K562 treated with DMSO at 1 percent for 24 hours (cell line): ENCODE measurements around the gene FGFR4. TPM values are rescaled to one million over a fixed set of nuclear protein-coding genes. Genes with fewer than 3 reads are reported as not detected.

Experiments used
- total RNA-seq: library from RNA; unstranded; fragments of 300-600 nt; gene quantifications from 2 replicates; pipeline ENCODE4 v1.2.3, GENCODE V29; 2022; ENCODE audit warnings: low read depth; ENCODE audit not compliant: insufficient read depth

FGFR4 gene
- 10.2 and 11.2 TPM in 2 replicates for total RNA-seq

DNA sequence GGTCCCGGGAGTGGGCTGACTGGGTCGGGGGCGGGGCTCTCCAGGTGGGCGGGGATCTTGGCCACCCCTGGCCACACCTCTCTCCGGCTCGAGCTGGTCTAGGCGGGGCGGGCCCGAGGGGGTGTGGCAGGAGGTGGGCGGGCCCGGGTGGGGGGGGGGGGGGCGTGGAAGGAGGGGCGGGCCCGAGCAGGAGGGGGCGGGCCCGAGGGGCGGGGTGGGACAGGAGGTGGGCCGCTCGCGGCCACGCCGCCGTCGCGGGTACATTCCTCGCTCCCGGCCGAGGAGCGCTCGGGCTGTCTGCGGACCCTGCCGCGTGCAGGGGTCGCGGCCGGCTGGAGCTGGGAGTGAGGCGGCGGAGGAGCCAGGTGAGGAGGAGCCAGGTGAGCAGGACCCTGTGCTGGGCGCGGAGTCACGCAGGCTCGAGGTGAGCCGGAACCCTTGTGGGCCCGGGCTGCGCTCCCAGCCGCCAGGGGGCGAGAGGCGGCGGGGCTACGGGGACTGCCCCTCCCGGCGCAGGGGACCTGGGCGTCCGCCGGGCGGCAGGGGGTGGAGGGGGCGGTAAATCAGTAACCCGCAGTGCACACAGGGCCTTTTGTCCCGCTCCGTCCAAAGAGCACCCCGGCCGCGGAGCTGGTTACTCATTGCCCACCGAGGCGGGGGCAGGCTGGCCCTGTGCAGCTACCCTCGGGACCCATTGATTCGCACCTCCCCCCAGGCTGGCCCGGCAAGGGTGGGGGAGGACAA, at the start of gene FGFR4:
TSS of gene FGFR4 (plus strand) at position 262 of the 744 bp plus-strand sequence. CDS start 2,688 bp downstream, outside the sequence.

DNA sequence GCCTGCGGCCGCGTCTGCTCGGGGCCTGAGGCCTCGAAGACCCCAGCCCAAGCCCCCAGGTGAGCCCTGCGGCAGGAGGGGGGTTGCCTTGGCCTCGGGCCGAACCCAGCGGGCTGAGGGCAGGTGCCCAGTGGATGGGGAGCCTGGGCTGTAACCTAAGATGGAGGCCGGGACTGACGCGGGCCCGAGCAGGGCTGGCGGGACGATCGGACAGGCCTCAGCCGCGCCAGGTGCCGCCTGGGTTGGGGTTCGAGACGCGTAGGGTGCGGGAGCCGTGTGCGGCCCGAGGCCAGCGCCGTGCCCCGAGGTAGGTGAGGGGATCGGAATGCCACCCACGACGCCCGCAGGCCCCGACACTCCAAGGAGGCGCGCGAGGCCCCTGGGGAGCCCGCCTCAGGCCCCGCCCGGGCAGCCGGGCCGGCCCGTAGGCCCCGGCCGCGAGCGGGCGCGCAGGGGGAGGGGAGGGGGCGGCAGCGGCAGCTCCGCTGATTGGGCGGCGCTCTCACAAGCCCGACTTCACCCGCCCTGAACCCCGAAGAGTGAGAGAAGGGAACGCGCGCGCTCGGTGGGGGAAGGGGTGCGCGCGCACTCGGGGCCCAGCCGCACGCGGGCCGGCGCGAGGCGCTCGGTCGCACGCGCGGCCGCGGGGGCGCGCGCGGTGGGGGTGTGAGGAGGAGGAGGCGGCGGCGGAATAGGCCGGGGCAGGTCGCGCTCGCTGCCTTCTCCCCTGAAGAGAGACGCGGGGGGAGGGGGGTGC, 46.6 kb downstream of the FGFR4 start, which contains the start of gene NSD1:
TSS of gene NSD1 (plus strand) at position 678 of the 757 bp plus-strand sequence. CDS start 1,331 bp downstream, outside the sequence.

Other genes starting within 250 kb of the FGFR4 start
- not detected in 2 replicates for gene HK3, start 187.6 kb upstream of the FGFR4 start, total RNA-seq
- gene UIMC1, start 80.1 kb upstream of the FGFR4 start, total RNA-seq, result 20.5 and 21.9 TPM in 2 replicates
- gene ZNF346, start 64.2 kb upstream of the FGFR4 start, total RNA-seq, result 27.7 and 28.1 TPM in 2 replicates
- gene NSD1, start 46.9 kb downstream of the FGFR4 start, total RNA-seq, result 11.6 and 12.3 TPM in 2 replicates
- 65.7 and 72.5 TPM in 2 replicates for gene RAB24, start 216.8 kb downstream of the FGFR4 start, total RNA-seq
- gene PRELID1, start 216.9 kb downstream of the FGFR4 start, total RNA-seq, result 251 and 270 TPM in 2 replicates
- 58.8 and 72.8 TPM in 2 replicates for gene MXD3, start 225.0 kb downstream of the FGFR4 start, total RNA-seq